DND-41 (cell line): Measurements from ENCODE around the gene LINS1.

Experiments used
- CTCF ChIP-seq: IDR thresholded peaks from 2 replicates; pipeline ENCODE4 v1.5.1; 2012; ENCODE audit warnings: borderline replicate concordance, low read length, moderate library complexity, mild to moderate bottlenecking; ENCODE audit not compliant: poor library complexity, severe bottlenecking; ENCODE audit errors: extremely low read depth
- EZH2 ChIP-seq: IDR thresholded peaks from 3 replicates; pipeline ENCODE4 v1.6.1; 2012; ENCODE audit warnings: borderline replicate concordance, low read depth, mild to moderate bottlenecking, moderate library complexity, low read length, inconsistent platforms; ENCODE audit not compliant: severe bottlenecking

- TF ChIP-seq CTCF: no peak
- no peak for TF ChIP-seq EZH2
Observed at GRCh38 chr15:100531204-100531603, 70.8 kb downstream of the LINS1 start.
